Large intestine (tissue), 3 donors: ENCODE measurements around the gene GALE. TPM values are rescaled to one million over a fixed set of nuclear protein-coding genes. Genes with fewer than 3 reads are reported as not detected.
"Not testable (repeated sequence)": the region's sequence is repeated elsewhere in the genome, so short reads cannot be mapped to it uniquely, and the experiment has no call there.

ENCODE experiments used
- DNase-seq, 2 donors: peaks; one replicate each; pipeline versions ENCODE4 v3.0.0 to v3.0.0-alpha.2; 2013
- H3K27ac ChIP-seq: one replicate; pipeline ENCODE4 v1.5.1; 2013; ENCODE audit warnings: low read length
- H3K27me3 ChIP-seq: 2 replicates; pipeline ENCODE4 v1.6.1; 2013; ENCODE audit warnings: low read length; ENCODE audit not compliant: control insufficient read depth, insufficient read depth
- H3K36me3 ChIP-seq: 2 replicates; pipeline ENCODE4 v1.6.1; 2013; ENCODE audit warnings: low read length; ENCODE audit not compliant: control insufficient read depth, insufficient read depth
- H3K4me1 ChIP-seq: one replicate; pipeline ENCODE4 v1.6.1; 2013; ENCODE audit warnings: low read length; ENCODE audit not compliant: control insufficient read depth, insufficient read depth
- H3K4me3 ChIP-seq: one replicate; pipeline ENCODE4 v1.5.1; 2013; ENCODE audit warnings: low read length
- H3K9me3 ChIP-seq: one replicate; pipeline ENCODE4 v1.6.1; 2013; ENCODE audit warnings: mild to moderate bottlenecking, low read depth, low read length, moderate library complexity; ENCODE audit not compliant: control insufficient read depth
- WGBS: methylation state at CpG from one replicate; pipeline ENCODE4 v1.1.5; 2013; ENCODE audit warnings: low lambda C conversion rate; ENCODE audit not compliant: insufficient coverage; 5-methylcytosine and 5-hydroxymethylcytosine counted together
- polyA plus RNA-seq: library from polyadenylated mRNA; unstranded; fragments of 120-200 nt; gene quantifications from one replicate; pipeline ENCODE4 v1.2.1, GENCODE V29; 2013

Gene GALE
- polyA plus RNA-seq, 1 donor, result 118 TPM

- DNase-seq, result no peak
- no peak overlapping the region for H3K4me3 ChIP-seq
- H3K4me1 ChIP-seq, result peaks cover 14% of the 10 kb centered on the region
- H3K36me3 ChIP-seq, result peaks cover 60% of the 10 kb centered on the region
- no peaks in the 10 kb centered on the region for H3K27me3 ChIP-seq
- no peak overlapping the region for H3K27ac ChIP-seq
- no peaks in the 10 kb centered on the region for H3K9me3 ChIP-seq
- WGBS, result no CpG with 5 or more reads among the region's 4 CpGs
These were observed 13.5 kb upstream of the GALE start for GRCh38 chr1:23814016-23814415.

DNA sequence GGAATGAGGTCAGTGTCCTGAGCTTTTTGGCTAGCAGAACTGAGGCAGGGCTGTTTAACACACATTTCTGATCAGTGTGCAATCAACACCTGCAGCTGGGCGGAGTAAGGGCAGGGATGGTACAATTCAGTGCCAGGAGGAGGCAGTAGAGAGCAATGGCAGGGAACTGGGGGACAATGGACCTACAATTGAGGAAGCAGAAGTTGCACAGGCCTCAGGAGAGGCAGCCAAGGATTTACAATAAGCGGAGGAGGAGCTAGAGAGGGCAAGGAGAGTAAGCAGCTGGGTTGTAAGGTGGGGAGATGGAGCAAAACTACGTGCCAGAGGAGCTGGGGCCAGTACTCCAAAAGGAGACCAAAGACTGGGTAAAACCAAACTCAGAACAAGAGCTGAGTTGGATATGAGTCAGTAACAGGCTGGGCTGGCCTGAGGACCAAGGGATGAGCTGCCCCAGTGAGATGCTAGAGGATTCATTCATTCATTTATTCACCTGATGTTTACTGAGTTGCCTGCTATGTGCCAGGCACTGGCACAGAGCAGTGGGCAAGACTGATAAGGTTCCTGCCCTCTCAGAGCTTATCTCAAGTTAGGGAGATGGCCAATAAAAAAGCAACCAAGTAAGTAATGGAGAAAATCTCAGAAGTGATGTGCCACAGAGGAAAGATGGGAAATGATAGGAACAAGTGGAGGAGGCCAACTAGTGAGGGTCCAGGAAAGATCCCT lies 10.4 kb upstream of the GALE start:
- DNase-seq, result peak; percentile 73 to 80
- H3K9me3 ChIP-seq, result no peaks in the 10 kb centered on the region
- no CpG with 5 or more reads among the region's 3 CpGs for WGBS
- H3K27ac ChIP-seq, result peak overlapping the region; percentile 73
- peaks cover 53% of the 10 kb centered on the region for H3K36me3 ChIP-seq
- no peak overlapping the region for H3K4me3 ChIP-seq
- no peaks in the 10 kb centered on the region for H3K27me3 ChIP-seq
- H3K4me1 ChIP-seq, result peaks cover 18% of the 10 kb centered on the region

GRCh38 chr1:23809751-23810171 lies 9.2 kb upstream of the GALE start:
- H3K27ac ChIP-seq, result peak overlapping the region; percentile 73

GRCh38 chr1:23807453-23807852 lies 6.9 kb upstream of the GALE start:
- no CpG with 5 or more reads among the region's 3 CpGs for WGBS

More at GRCh38 chr1:23809751-23810171, 9.2 kb upstream of the GALE start:
- Histone ChIP-seq H3K9me3 (no peaks in the 10 kb centered on the region), H3K4me1 (peaks cover 21% of the 10 kb centered on the region), H3K27me3 (no peaks in the 10 kb centered on the region), H3K4me3 (no peak overlapping the region), H3K36me3 (peaks cover 52% of the 10 kb centered on the region)
- peak; percentile 87 to 91 for DNase-seq
- no CpG with 5 or more reads among the region's 6 CpGs for WGBS

GRCh38 chr1:23806280-23806679 lies 5.7 kb upstream of the GALE start:
- no peaks in the 10 kb centered on the region for H3K27me3 ChIP-seq
- peaks cover 31% of the 10 kb centered on the region for H3K4me1 ChIP-seq
- no peak for DNase-seq
- no peak overlapping the region for H3K4me3 ChIP-seq
- no CpG with 5 or more reads among the region's 6 CpGs for WGBS
- no peaks in the 10 kb centered on the region for H3K9me3 ChIP-seq
- H3K27ac ChIP-seq, result no peak overlapping the region
- peaks cover 47% of the 10 kb centered on the region for H3K36me3 ChIP-seq

More at GRCh38 chr1:23807453-23807852, 6.9 kb upstream of the GALE start:
- DNase-seq, result no peak
- H3K4me3 ChIP-seq, result no peak overlapping the region
- H3K4me1 ChIP-seq, result peaks cover 21% of the 10 kb centered on the region
- H3K27me3 ChIP-seq, result no peaks in the 10 kb centered on the region
- H3K27ac ChIP-seq, result no peak overlapping the region
- no peaks in the 10 kb centered on the region for H3K9me3 ChIP-seq
- H3K36me3 ChIP-seq, result peaks cover 51% of the 10 kb centered on the region

DNA sequence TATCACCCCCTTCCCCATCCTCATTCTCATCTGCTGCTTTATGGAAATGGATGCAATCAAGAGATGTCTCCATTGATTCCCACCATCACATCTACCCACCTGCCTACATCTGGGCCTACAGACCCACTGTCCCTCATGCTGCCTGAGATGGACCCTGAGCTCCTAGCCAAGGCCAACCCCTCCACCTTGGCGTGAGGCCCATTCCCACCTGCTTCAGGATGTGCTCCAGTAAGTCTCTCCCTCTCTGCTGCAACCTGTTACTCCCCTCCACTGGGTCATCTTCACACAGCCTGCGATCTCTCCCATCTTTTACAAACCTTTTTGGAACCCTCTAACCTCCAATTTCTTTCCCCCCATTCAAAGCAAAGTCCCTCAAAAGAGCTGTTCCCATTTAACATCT lies 4.5 kb upstream of the GALE start:
- Histone ChIP-seq H3K36me3 (peaks cover 46% of the 10 kb centered on the region), H3K4me1 (peaks cover 21% of the 10 kb centered on the region), H3K27ac (no peak overlapping the region), H3K9me3 (no peaks in the 10 kb centered on the region), H3K27me3 (no peaks in the 10 kb centered on the region), H3K4me3 (no peak overlapping the region)
- no CpG with 5 or more reads among the region's 2 CpGs for WGBS
- DNase-seq, result no peak

- no peak overlapping the region for H3K27ac ChIP-seq
- H3K4me3 ChIP-seq, result no peak overlapping the region
- WGBS, result no CpG with 5 or more reads among the region's 7 CpGs
- H3K9me3 ChIP-seq, result no peaks in the 10 kb centered on the region
- DNase-seq, result no peak
- H3K27me3 ChIP-seq, result no peaks in the 10 kb centered on the region
- H3K4me1 ChIP-seq, result peaks cover 23% of the 10 kb centered on the region
- H3K36me3 ChIP-seq, result peaks cover 46% of the 10 kb centered on the region
These were observed 3.8 kb upstream of the GALE start for GRCh38 chr1:23804183-23804835.

- peaks cover 30% of the 10 kb centered on the region for H3K4me1 ChIP-seq
- H3K27me3 ChIP-seq, result no peaks in the 10 kb centered on the region
- no peak overlapping the region for H3K27ac ChIP-seq
- no peak for DNase-seq
- WGBS, result 100% methylated on average over 1 of the region's 5 CpGs
- no peaks in the 10 kb centered on the region for H3K9me3 ChIP-seq
- peaks cover 52% of the 10 kb centered on the region for H3K36me3 ChIP-seq
- H3K4me3 ChIP-seq, result no peak overlapping the region
These were observed 3.1 kb upstream of the GALE start for GRCh38 chr1:23803674-23804073.

- peaks cover 54% of the 10 kb centered on the region for H3K36me3 ChIP-seq
- not testable (repeated sequence) for H3K27me3 ChIP-seq, H3K4me3 ChIP-seq, DNase-seq, H3K27ac ChIP-seq, H3K9me3 ChIP-seq
- peaks cover 37% of the 10 kb centered on the region for H3K4me1 ChIP-seq
- no CpG with 5 or more reads among the region's 7 CpGs for WGBS
These were observed 2.3 kb upstream of the GALE start for GRCh38 chr1:23802809-23803342.

- peak overlapping the region; percentile 100 for H3K27ac ChIP-seq
- H3K4me3 ChIP-seq, result peak overlapping the region; percentile 89
- WGBS, result no CpG with 5 or more reads among the region's 10 CpGs
- peaks cover 51% of the 10 kb centered on the region for H3K36me3 ChIP-seq
- no peaks in the 10 kb centered on the region for H3K9me3 ChIP-seq
- DNase-seq, result no peak
- no peaks in the 10 kb centered on the region for H3K27me3 ChIP-seq
- H3K4me1 ChIP-seq, result peaks cover 45% of the 10 kb centered on the region
These were observed 1.3 kb upstream of the GALE start for GRCh38 chr1:23801876-23802275.
